HepG2 (cell line): ENCODE data around the gene SLC29A1. TPM values are rescaled to one million over a fixed set of nuclear protein-coding genes. Genes with fewer than 3 reads are reported as not detected.

ENCODE experiments used
- ATAC-seq: fragments of 200-7000 bp; cut with Tn5 transposase; 3 replicates; pipeline ENCODE4 v1.9.1; 2020; ENCODE audit warnings: mild to moderate bottlenecking, moderate library complexity
- BruUV-seq: library from RNA; stranded (reverse); fragments of 400-500 nt; replicated peaks from 2 replicates; lab custom pipeline; 2021; lab: Mats Ljungman, UMichigan
- CTCF ChIA-PET: fragments of 300-600 bp; formaldehyde crosslinking; extraction: SDS; loops from one replicate; lab custom pipeline; 2021; ENCODE audit warnings: low total read pairs, inconsistent platforms, low intra/inter-chr PET ratio; lab: Yijun Ruan, JAX
- POLR2A ChIA-PET: fragments of 350-600 bp; sonication (Branson Sonifier 250); formaldehyde crosslinking; loops from one replicate; lab custom pipeline; 2020; ENCODE audit warnings: antibody characterized with exemption, inconsistent platforms; lab: Yijun Ruan, JAX
- DNase-seq: peaks from one replicate; pipeline ENCODE4 v3.0.0-alpha.2; 2015; ENCODE audit warnings: low spot score
- FAIRE-seq: peaks from 3 replicates; lab custom pipeline; 2011; peaks lifted over from hg19 to GRCh38; lab: Jason Lieb, UNC
- H2AFZ ChIP-seq: one replicate; pipeline ENCODE4 v1.6.1; 2011; ENCODE audit warnings: low read length, inconsistent platforms
- H3K27ac ChIP-seq: fragments of 300-600 bp; 3 replicates; pipeline ENCODE4 v1.8.0; 2011; ENCODE audit warnings: mixed run types, mild to moderate bottlenecking, mixed read lengths, low read length, inconsistent platforms; ENCODE audit not compliant: insufficient read depth; ENCODE audit errors: extremely low read length
- H3K27me3 ChIP-seq, 2 experiments: fragments of 200-600 bp in 1 of 2; 2 replicates in 1 of 2; 3 replicates in 1 of 2; pipeline versions ENCODE4 v1.6.0 to v1.8.0; 2011; ENCODE audit warnings: low read length in 2 of 2, mild to moderate bottlenecking in 2 of 2, moderate library complexity in 2 of 2, inconsistent platforms in 1 of 2; ENCODE audit not compliant: insufficient read depth in 2 of 2, control insufficient read depth in 1 of 2
- H3K36me3 ChIP-seq, 2 experiments: fragments of 200-600 bp in 1 of 2; replicated peaks in 1 of 2; 2 replicates in 1 of 2; 3 replicates in 1 of 2; pipeline versions ENCODE4 v1.5.1 to v1.8.0; 2011; ENCODE audit warnings: low read length in 2 of 2, inconsistent platforms in 1 of 2; ENCODE audit not compliant: insufficient read depth in 2 of 2, control insufficient read depth in 1 of 2
- H3K4me1 ChIP-seq: 2 replicates; pipeline ENCODE4 v1.5.1; 2012; ENCODE audit warnings: low read length, inconsistent platforms; ENCODE audit not compliant: insufficient read depth
- H3K4me2 ChIP-seq: 2 replicates; pipeline ENCODE4 v1.6.0; 2011; ENCODE audit warnings: low read depth, low read length, inconsistent platforms
- H3K4me3 ChIP-seq, 3 experiments: fragments of 200-600 bp in 1 of 3; sonication (generic), shearing (Covaris generic) in 1 of 3; replicated peaks in 1 of 3; 2 replicates each; pipeline ENCODE4 v1.5.1; 2011 to 2016; ENCODE audit warnings: low read length in 3 of 3, inconsistent platforms in 2 of 3, low read depth in 2 of 3, mild to moderate bottlenecking in 2 of 3, control low read depth in 1 of 3, mixed read lengths in 1 of 3; ENCODE audit not compliant: insufficient read depth in 1 of 3
- H3K79me2 ChIP-seq: one replicate; pipeline ENCODE4 v1.6.1; 2011; ENCODE audit warnings: low read length, inconsistent platforms; ENCODE audit not compliant: insufficient read depth
- H3K9ac ChIP-seq: 2 replicates; pipeline ENCODE4 v1.6.0; 2011; ENCODE audit warnings: mild to moderate bottlenecking, low read depth, low read length, inconsistent platforms; ENCODE audit not compliant: insufficient read depth
- H3K9me3 ChIP-seq: 2 replicates; pipeline ENCODE4 v1.5.1; 2012; ENCODE audit warnings: mild to moderate bottlenecking, low read length
- H4K20me1 ChIP-seq: 2 replicates; pipeline ENCODE4 v1.6.0; 2011; ENCODE audit warnings: inconsistent platforms, mild to moderate bottlenecking, low read length, moderate library complexity; ENCODE audit not compliant: insufficient read depth
- CBX2 ChIP-seq, 2 experiments: fragments of 200-600 bp in 1 of 2; sonication (generic); formaldehyde crosslinking in 1 of 2; IDR thresholded peaks; 2 replicates each; pipeline versions ENCODE4 v1.7.0 to v1.8.1; 2018 to 2022; ENCODE audit warnings: low read depth in 2 of 2, low read length in 1 of 2, mild to moderate bottlenecking in 1 of 2, missing genetic modification reagents in 1 of 2
- GFI1 ChIP-seq: sonication (generic); formaldehyde crosslinking; IDR thresholded peaks from 2 replicates; pipeline ENCODE4 v1.5.0; 2020; ENCODE audit warnings: missing genetic modification reagents, mild to moderate bottlenecking, borderline replicate concordance
- GTF2F1 ChIP-seq: fragments of 150-350 bp; IDR thresholded peaks from 2 replicates; pipeline ENCODE4 v1.6.1; 2014; ENCODE audit warnings: low read length
- KDM5A ChIP-seq: fragments of 200-600 bp; sonication (generic); IDR thresholded peaks from 2 replicates; pipeline ENCODE4 v1.7.0; 2018; ENCODE audit warnings: antibody characterized with exemption, mild to moderate bottlenecking, low read length, borderline replicate concordance
- NCOA5 ChIP-seq: sonication (generic); formaldehyde crosslinking; IDR thresholded peaks from 2 replicates; pipeline ENCODE4 v1.4.0; 2020; ENCODE audit warnings: missing genetic modification reagents
- PAWR ChIP-seq: sonication (generic); formaldehyde crosslinking; IDR thresholded peaks from 2 replicates; pipeline ENCODE4 v1.4.0; 2020; ENCODE audit warnings: missing genetic modification reagents, mild to moderate bottlenecking, borderline replicate concordance
- SKI ChIP-seq: fragments of 450-650 bp; IDR thresholded peaks from one replicate; pipeline ENCODE4 v1.6.1; 2018; ENCODE audit warnings: mild to moderate bottlenecking; ENCODE audit not compliant: partially characterized antibody
- SP2 ChIP-seq: sonication (generic); formaldehyde crosslinking; IDR thresholded peaks from 2 replicates; pipeline ENCODE4 v1.5.1; 2020; ENCODE audit warnings: mild to moderate bottlenecking, missing genetic modification reagents
- THAP7 ChIP-seq: sonication (generic); formaldehyde crosslinking; IDR thresholded peaks from 2 replicates; pipeline ENCODE4 v1.8.1; 2023; ENCODE audit warnings: mild to moderate bottlenecking, missing genetic modification reagents
- ZBTB21 ChIP-seq: sonication (generic); formaldehyde crosslinking; IDR thresholded peaks from 2 replicates; pipeline ENCODE4 v1.4.0; 2020; ENCODE audit warnings: missing genetic modification reagents
- ZFY ChIP-seq: sonication (generic); formaldehyde crosslinking; IDR thresholded peaks from 2 replicates; pipeline ENCODE4 v1.4.0; 2020; ENCODE audit warnings: missing genetic modification reagents
- ZNF101 ChIP-seq: sonication (generic); formaldehyde crosslinking; IDR thresholded peaks from 2 replicates; pipeline ENCODE4 v1.4.0; 2020; ENCODE audit warnings: mild to moderate bottlenecking, low read depth, missing genetic modification reagents, borderline replicate concordance
- ZNF674 ChIP-seq: sonication (generic); formaldehyde crosslinking; IDR thresholded peaks from 2 replicates; pipeline ENCODE4 v1.5.0; 2020; ENCODE audit warnings: low read depth, mild to moderate bottlenecking, missing genetic modification reagents
- WGBS: methylation state at CpG from one replicate; pipeline ENCODE4 v1.1.6; 2017; ENCODE audit warnings: low lambda C conversion rate; 5-methylcytosine and 5-hydroxymethylcytosine counted together
- in situ Hi-C: cut with HindIII; loops from 2 replicates; pipeline ENCODE4 v1.10.0; 2017; ENCODE audit warnings: low pct_unique_long_range_greater_than_20kb; ENCODE audit not compliant: extremely low pct_ligation_motif_present
- intact Hi-C: fragments of 100-400 bp; cut with micrococcal nuclease; formaldehyde crosslinking; loops from one replicate; pipeline ENCODE4 v1.10.0; 2022; ENCODE audit not compliant: unreplicated experiment
- polyA plus RNA-seq, 8 experiments: library from polyadenylated mRNA; depleted of rRNA in 3 of 8; stranded (reverse) in 7 of 8; unstranded in 1 of 8; fragments of >200 nt; fragmentation: Illumina TruSeq in 4 of 8; extraction: Trizol in 4 of 8; gene quantifications; 2 replicates each; pipeline versions ENCODE4 v1.2.1 to v1.2.3, GENCODE V29; 2011 to 2016; ENCODE audit warnings: low read depth in 4 of 8, missing spikeins in 1 of 8, mixed read lengths in 1 of 8; ENCODE audit not compliant: insufficient read depth in 1 of 8
- total RNA-seq, 5 experiments: library from RNA; depleted of rRNA; stranded (reverse); fragments of >200 nt; fragmentation: Illumina TruSeq; extraction: Trizol; gene quantifications; 2 replicates each; pipeline ENCODE4 v1.2.3, GENCODE V29; 2016; ENCODE audit warnings: low read depth in 1 of 5
- TF ChIP-seq, protein P1 (sequence below): sonication (generic); formaldehyde crosslinking; IDR thresholded peaks from 2 replicates; pipeline ENCODE4 v1.5.0; 2020; ENCODE audit warnings: mild to moderate bottlenecking, missing genetic modification reagents
- TF ChIP-seq, protein P2 (sequence below): sonication (generic); formaldehyde crosslinking; IDR thresholded peaks from 2 replicates; pipeline ENCODE4 v1.4.0; 2020; ENCODE audit warnings: missing genetic modification reagents
- TF ChIP-seq, protein P3 (sequence below): sonication (generic); formaldehyde crosslinking; IDR thresholded peaks from 2 replicates; pipeline ENCODE4 v1.4.0; 2020; ENCODE audit warnings: missing genetic modification reagents, borderline replicate concordance

The SLC29A1 gene
- total and polyA plus RNA-seq, 2 of the 13 experiments (the other 11 are each of a cell fraction or from before 2014, with no cell fraction given) = 43.2 to 106 TPM

DNA sequence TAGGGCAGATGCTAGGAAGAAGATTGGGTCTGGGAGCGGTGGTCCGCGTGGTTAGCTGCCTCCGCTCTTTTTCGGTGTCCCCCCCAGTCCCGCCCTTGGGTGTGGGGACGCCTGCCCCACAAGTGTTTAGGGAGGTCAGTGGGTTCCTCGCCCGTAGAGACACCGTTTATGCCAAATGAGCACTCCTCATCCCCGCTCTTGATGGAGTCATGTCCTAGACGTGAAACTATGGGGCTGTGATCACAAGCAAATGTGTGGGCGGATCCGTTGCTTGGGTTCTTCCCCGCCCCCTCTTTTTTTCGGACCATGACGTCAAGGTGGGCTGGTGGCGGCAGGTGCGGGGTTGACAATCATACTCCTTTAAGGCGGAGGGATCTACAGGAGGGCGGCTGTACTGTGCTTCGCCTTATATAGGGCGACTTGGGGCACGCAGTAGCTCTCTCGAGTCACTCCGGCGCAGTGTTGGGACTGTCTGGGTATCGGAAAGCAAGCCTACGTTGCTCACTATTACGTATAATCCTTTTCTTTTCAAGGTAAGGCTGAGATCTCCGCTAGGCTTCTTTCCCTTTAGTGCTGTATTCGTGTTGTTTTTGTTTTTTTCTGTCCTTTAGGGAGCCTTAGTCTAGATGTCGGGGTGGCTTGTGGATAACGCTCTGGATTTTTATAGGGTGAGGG is 23.4 kb downstream of the SLC29A1 start, which contains the start of gene HSP90AB1:
TSS of gene HSP90AB1 (plus strand) at position 439 of the 675 bp plus-strand sequence. CDS start 1,529 bp downstream, outside the sequence.
- FAIRE-seq (peak; percentile 82), DNase-seq (peak; percentile 98), ATAC-seq (peak; percentile 65)
- H2AFZ ChIP-seq = no peak within 1 kb of the TSS
- CTCF ChIA-PET = no interaction called here
- peak within 1 kb of the TSS; percentile 99 for H3K9ac ChIP-seq
- peak within 1 kb of the TSS; percentile 81 to 97 (median 87) for H3K4me3 ChIP-seq
- in situ Hi-C loops (no loop called here), intact Hi-C loops (no loop called here)
- peaks cover 49% of the 10 kb centered on the region for H4K20me1 ChIP-seq
- no peaks in the 10 kb centered on the region for H3K9me3 ChIP-seq
- peak within 1 kb of the TSS; percentile 96 for H3K27ac ChIP-seq
- H3K4me2 ChIP-seq = peak within 1 kb of the TSS; percentile 85
- peaks cover 72% of the 10 kb centered on the region for H3K4me1 ChIP-seq
- peaks cover 53% of the 10 kb centered on the region for H3K79me2 ChIP-seq
- POLR2A ChIA-PET = interaction anchor here (0.6 to 8.4 kb wide), 45 partner anchors 9 to 620 kb away, joined by 3 to 264 read pairs (median 6); partner anchors contain the start of genes AARS2, CDC5L, GTPBP2 and MRPL14
- BruUV-seq = no TSS peak
- WGBS = under 1% methylated on average over 25 of the region's 34 CpGs
- H3K36me3 ChIP-seq = peaks cover 20 to 38% of the 10 kb centered on the region in 2 experiments
- H3K27me3 ChIP-seq = no peaks in the 10 kb centered on the region; a peak in 1 of 5 replicates
- TF ChIP-seq PAWR (CRISPR knock-in tag) = no peak
- TF ChIP-seq ZBTB21 (CRISPR knock-in tag) = peak; percentile 74
- TF ChIP-seq, protein P1, sequence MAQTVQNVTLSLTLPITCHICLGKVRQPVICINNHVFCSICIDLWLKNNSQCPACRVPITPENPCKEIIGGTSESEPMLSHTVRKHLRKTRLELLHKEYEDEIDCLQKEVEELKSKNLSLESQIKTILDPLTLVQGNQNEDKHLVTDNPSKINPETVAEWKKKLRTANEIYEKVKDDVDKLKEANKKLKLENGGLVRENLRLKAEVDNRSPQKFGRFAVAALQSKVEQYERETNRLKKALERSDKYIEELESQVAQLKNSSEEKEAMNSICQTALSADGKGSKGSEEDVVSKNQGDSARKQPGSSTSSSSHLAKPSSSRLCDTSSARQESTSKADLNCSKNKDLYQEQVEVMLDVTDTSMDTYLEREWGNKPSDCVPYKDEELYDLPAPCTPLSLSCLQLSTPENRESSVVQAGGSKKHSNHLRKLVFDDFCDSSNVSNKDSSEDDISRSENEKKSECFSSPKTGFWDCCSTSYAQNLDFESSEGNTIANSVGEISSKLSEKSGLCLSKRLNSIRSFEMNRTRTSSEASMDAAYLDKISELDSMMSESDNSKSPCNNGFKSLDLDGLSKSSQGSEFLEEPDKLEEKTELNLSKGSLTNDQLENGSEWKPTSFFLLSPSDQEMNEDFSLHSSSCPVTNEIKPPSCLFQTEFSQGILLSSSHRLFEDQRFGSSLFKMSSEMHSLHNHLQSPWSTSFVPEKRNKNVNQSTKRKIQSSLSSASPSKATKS (CRISPR knock-in tag) = no peak; the same call in 1 of the 2 replicates
- TF ChIP-seq THAP7 (CRISPR knock-in tag) = peak; percentile 52; the same call in 1 of the 2 replicates
- no peak; the same call in 1 of the 2 replicates for TF ChIP-seq GFI1 (CRISPR knock-in tag)
- TF ChIP-seq SP2 = peak; percentile 43; the same call in 1 of the 2 replicates
- TF ChIP-seq, protein P2, sequence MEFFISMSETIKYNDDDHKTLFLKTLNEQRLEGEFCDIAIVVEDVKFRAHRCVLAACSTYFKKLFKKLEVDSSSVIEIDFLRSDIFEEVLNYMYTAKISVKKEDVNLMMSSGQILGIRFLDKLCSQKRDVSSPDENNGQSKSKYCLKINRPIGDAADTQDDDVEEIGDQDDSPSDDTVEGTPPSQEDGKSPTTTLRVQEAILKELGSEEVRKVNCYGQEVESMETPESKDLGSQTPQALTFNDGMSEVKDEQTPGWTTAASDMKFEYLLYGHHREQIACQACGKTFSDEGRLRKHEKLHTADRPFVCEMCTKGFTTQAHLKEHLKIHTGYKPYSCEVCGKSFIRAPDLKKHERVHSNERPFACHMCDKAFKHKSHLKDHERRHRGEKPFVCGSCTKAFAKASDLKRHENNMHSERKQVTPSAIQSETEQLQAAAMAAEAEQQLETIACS = peak; percentile 63
- no peak for TF ChIP-seq CBX2 (IDR thresholded peaks at IDR 0.05; ENCODE audit: low read depth, low read length)
- no peak for TF ChIP-seq CBX2 (CRISPR knock-in tag; IDR thresholded peaks at IDR 0.05; ENCODE audit: low read depth)
- peak; percentile 98 for TF ChIP-seq GTF2F1
- TF ChIP-seq SKI = peak; percentile 72
- 0 out of 2 replicates have a peak, but pooled peaks have one; percentile 71 for TF ChIP-seq ZNF101
- peak; percentile 88 for TF ChIP-seq KDM5A
- TF ChIP-seq ZNF674 (CRISPR knock-in tag) = peak; percentile 70; the same call in 1 of the 2 replicates
- peak; percentile 57; the same call in 1 of the 2 replicates for TF ChIP-seq ZFY (CRISPR knock-in tag)
- TF ChIP-seq, protein P3, sequence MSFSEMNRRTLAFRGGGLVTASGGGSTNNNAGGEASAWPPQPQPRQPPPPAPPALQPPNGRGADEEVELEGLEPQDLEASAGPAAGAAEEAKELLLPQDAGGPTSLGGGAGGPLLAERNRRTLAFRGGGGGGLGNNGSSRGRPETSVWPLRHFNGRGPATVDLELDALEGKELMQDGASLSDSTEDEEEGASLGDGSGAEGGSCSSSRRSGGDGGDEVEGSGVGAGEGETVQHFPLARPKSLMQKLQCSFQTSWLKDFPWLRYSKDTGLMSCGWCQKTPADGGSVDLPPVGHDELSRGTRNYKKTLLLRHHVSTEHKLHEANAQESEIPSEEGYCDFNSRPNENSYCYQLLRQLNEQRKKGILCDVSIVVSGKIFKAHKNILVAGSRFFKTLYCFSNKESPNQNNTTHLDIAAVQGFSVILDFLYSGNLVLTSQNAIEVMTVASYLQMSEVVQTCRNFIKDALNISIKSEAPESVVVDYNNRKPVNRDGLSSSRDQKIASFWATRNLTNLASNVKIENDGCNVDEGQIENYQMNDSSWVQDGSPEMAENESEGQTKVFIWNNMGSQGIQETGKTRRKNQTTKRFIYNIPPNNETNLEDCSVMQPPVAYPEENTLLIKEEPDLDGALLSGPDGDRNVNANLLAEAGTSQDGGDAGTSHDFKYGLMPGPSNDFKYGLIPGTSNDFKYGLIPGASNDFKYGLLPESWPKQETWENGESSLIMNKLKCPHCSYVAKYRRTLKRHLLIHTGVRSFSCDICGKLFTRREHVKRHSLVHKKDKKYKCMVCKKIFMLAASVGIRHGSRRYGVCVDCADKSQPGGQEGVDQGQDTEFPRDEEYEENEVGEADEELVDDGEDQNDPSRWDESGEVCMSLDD (CRISPR knock-in tag) = peak; percentile 94
- no peak for TF ChIP-seq NCOA5
